Mesenteric fat pad (tissue), 1 donor: ENCODE results near the gene S1PR3. TPM values are rescaled to one million over a fixed set of nuclear protein-coding genes. Genes with fewer than 3 reads are reported as not detected.

ENCODE experiments used
- DNase-seq: peaks from one replicate; pipeline ENCODE4 v3.0.0-alpha.2; 2020; ENCODE audit warnings: low spot score
- total RNA-seq: library from RNA; stranded (reverse); fragmentation: NEBNext Ultra II Directional; extraction: Animal tissue kit (Norgen Biotek cat#: 25700); gene quantifications from one replicate; pipeline ENCODE4 v1.2.1, GENCODE V29; 2021
- donor health status: DM: yes; HTN: yes; CAD: no.

S1PR3 gene
- total RNA-seq, 1 donor from 2014 or later, result 13.9 TPM

DNA sequence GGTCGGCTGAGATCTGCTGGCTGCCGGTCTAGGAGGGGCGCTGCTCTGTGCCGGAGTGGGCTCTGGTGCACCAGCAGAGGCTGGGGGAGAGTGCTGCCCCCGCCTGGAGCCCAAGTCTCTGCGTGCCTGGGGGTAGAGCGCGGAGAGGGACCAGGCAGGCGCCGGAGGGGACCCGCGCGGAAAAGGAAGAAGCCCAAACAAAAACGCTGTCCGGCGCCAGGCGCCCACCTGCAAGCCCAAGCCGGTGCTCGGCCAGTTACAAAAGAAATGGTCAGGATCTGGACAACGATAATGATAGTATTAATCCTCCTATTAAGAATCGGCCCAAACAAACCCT is 571 bp upstream of the S1PR3 start:
- peak; percentile 89 for DNase-seq

DNA sequence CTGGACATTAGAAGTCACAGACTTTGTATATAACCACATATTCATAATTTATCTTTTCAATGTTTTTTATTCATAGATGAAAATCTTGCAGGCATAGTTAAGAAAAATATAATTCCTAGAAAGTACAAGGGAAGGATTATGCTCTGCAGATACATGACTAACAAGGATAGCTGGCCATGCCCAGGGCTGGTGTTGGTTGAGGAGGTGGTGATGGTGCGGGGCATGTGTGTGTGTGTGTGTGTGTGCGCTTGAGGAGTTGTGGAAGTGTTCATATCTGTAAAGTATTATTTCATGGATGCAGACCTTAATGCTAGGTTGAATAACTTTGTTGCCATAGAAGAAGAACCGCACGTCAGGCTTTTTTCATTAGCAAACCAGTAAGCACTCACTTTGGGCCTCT is 1.3 kb downstream of the S1PR3 start:
- peak; percentile 26 for DNase-seq

- no peak for DNase-seq
These were observed 2.1 kb downstream of the S1PR3 start for GRCh38 chr9:88993327-88993726.

- DNase-seq, result peak; percentile 87
These were observed 2.7 kb downstream of the S1PR3 start for GRCh38 chr9:88993871-88994460.

- DNase-seq, result peak; percentile 62
These were observed 3.4 kb downstream of the S1PR3 start for GRCh38 chr9:88994469-88995199.

- DNase-seq, result no peak
These were observed 3.9 kb downstream of the S1PR3 start for GRCh38 chr9:88995200-88995577.

DNA sequence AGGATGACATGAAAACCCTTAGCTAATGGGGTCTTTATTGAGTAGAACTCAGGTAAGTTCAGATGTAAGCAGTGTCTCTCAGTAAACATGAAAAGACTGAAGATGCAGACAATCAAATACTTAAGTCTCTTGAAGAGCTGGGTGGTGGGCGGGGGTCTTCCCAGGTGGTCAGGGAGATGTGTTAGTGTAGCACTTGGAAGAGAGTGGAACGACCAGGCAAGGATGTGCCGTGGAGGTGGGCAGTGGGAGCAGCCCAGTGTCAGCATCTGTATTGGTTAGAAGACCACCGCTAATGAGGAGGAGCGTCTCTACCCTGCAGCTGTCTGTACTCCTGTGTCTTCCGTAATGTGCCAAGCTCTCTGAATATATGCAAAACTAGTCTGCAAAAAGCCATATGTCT is 4.4 kb downstream of the S1PR3 start:
- DNase-seq, result no peak

DNA sequence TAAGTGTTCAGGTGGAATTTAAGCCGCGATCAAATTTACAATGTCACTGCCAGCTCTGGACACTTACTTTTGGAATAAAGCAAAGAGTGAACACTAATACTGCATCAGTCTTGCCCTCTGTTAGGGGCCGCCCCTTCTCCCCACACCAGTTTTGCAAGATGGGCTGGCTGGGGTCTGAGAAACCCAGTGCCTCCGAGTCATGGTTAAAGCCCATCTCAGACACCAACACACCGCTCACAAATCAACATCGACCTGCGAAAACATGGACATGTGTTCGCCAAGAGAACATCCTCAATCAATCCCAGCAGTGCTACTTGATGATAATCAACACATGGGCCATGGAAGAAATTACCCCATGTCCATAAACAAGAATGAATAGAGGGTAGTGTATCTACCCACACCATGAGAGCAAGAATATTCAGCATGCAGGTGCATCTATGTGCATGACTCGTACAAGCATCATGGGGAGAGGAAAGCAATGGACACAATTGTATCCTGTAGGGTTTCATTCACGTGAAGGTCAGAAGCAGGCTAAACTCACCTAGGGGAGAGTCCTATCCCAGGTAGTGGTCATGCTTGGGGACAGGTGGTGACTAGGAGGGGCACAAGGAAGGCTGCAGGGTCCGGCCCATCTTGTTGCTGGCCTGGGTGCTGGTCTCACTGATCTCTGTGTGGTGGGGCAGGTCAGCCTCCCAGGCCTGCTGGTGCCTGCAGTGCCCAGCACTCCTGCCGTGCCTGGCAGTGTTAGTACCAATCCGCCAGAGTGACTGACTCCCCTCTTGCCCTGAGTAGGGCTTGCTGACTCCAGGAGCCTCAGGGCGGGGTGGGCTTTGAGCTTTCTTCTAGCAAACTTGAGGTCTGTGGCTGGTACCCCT is 5.0 kb downstream of the S1PR3 start:
- DNase-seq, result no peak

- DNase-seq, result no peak
These were observed 5.6 kb downstream of the S1PR3 start for GRCh38 chr9:88996921-88997235.

GRCh38 chr9:88997646-88998045 is 6.4 kb downstream of the S1PR3 start:
- DNase-seq, result no peak

DNA sequence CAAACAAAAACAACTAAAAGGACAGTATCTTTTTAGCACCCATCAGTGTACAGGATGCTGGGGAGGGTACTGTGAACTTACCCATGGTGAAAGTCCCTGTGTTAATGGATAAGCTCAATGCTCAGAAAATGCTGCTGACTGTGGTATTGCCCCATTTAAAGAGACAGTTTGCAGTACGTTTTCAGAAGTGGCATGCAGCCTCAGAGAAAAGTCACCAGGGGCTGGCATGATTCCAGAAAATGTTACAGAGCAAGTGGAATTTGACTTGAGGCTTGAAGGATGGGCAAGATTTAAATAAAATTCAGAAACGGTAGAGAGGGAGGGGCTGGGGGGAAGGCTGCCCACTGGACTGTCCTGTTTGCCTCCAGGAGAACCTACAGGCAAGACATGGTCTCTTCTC is 7.2 kb downstream of the S1PR3 start:
- DNase-seq, result no peak

GRCh38 chr9:88998911-88999310 is 7.6 kb downstream of the S1PR3 start:
- DNase-seq, result no peak

DNA sequence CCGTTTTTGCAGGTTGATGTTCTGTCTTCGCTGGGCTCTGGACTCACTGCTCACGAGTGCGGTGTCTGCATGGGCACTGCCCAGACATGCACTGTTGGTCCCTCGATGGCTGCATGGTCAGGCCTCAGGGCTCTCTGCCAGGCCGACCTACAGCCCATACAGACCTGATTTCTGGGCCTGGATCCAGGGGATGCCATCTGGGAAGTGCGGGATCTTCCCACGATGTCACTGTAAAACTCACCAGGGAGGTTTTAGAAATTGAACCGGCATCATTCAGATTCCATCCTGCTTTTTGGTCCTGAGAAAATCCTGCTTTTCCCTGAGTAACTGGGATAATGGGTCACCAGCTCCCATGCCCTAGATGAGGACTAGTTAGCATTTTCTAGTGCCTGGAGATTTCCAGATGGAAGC is 9.1 kb downstream of the S1PR3 start:
- no peak for DNase-seq

GRCh38 chr9:89000973-89001916 is 10.0 kb downstream of the S1PR3 start:
- DNase-seq, result peak; percentile 93

DNA sequence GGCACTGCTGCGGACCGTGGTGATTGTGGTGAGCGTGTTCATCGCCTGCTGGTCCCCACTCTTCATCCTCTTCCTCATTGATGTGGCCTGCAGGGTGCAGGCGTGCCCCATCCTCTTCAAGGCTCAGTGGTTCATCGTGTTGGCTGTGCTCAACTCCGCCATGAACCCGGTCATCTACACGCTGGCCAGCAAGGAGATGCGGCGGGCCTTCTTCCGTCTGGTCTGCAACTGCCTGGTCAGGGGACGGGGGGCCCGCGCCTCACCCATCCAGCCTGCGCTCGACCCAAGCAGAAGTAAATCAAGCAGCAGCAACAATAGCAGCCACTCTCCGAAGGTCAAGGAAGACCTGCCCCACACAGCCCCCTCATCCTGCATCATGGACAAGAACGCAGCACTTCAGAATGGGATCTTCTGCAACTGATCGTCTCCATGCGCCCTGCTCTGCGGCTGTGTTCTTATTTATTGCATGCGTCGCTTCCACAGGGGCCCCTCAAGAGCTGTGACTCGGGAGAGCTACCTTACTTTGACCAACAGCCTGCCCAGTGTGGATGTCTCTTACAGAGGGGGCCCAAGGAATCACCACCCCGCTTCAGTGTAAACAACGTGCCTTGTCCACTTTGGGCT is 10.8 kb downstream of the S1PR3 start:
- no peak for DNase-seq

DNA sequence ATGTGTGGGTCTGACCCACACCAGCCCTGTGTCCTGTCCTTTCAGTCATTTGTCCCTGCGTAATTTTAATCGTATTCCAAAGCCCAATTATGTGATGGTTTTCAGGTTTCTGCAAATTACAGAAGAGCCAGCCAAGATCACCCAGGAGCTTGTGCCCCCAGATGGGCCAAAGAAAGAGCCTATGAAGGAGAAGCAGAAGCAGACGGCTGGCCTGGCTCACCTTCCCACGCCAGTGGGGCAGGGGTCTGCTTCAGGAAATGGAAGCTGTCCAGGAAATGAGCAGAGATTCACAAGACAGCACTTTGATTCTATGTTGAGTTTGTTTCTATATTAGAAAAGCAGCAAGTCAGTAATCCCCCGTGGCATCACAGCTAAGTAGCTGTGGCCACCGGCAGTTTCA is 11.7 kb downstream of the S1PR3 start:
- DNase-seq, result no peak

DNA sequence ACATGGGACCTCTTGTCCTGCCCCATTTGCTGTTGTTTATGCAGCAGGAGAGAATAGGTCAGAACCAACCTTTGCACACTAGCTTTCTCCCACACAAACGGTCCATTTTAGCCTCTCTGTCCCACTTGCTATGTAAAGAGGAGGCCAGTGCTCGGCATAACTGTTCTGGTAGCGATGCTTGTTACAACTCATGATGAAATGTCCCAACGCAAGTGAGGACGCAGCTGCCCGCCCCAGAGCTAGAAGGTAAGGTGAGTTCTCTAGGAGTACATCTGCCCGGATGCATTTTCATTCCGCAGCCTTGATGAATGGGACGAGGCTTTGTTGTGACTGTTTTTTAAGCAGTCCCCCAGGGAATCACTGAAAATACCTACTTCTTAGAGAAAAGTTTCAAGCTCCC is 14.1 kb downstream of the S1PR3 start:
- no peak for DNase-seq

- DNase-seq, result no peak
These were observed 15.0 kb downstream of the S1PR3 start for GRCh38 chr9:89006267-89006666.

DNA sequence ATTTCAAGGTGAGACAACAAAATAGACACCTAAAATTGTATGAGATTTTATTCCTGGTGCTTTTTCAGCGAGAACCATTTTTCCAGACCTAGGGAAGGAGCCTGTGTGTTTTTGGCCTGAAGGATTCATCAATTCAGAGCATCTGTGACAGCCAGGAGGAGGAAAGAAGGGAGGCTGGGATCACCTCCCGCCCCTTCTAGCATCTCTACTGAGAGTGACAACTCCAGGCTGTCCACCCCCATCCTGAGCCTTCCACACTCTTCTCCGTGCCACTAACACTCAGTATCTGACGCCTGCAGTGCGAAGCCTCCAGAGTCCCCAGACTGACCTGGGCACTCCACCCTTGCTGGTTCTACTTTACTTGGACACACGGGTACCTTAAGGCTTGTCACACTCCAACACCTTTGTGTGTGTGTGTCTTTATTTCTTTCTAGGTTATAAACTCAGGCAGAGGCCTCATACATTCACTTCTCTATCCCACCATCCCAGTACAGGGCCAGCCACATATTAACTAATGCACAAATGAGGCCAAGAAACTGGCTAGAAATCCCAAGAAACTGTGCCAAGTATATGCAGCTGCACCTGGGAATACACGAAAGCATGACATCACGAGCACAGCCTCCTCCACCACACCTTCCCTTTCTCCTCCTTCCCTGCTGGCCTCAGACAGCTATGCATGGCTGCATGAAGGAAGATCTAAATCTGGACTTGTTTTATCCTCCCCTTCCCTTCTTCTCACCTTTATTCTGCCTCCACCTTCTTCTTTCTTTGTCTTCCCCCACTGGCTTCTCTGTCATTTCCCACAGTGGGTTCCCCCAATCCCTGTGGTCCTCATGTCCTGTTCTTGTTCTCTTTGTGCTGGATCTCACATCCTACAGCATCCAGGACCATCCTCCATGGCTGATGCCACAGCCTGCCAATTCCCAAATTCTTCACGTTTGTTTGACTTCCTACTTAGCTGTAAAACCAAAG is 16.0 kb downstream of the S1PR3 start:
- DNase-seq, result no peak
